ENCODE results near the gene ZFP64. TPM values are rescaled to one million over a fixed set of nuclear protein-coding genes. Genes with fewer than 3 reads are reported as not detected.
A peak's percentile ranks its signal among the peaks of the same experiment; 100 is the strongest.

The ZFP64 gene
- total RNA-seq, 2 experiments from 2014 or later = 11.6 to 14.2 TPM

GRCh38 chr20:52181766-52182165 lies 9.8 kb downstream of the ZFP64 start:
- intact Hi-C loops (cut with micrococcal nuclease) = no loop called here
- Mint-ChIP-seq H3K36me3 (ENCODE audit: low read depth) (peaks cover 22% of the 10 kb centered on the region), H3K9me3 (no peaks in the 10 kb centered on the region), H3K4me1 (ENCODE audit: low read depth) (peaks cover 23% of the 10 kb centered on the region), H3K27ac (no peak overlapping the region), H3K27me3 (no peaks in the 10 kb centered on the region), H3K4me3 (no peak overlapping the region)
- ChIA-PET CTCF (no interaction called here), POLR2A (interaction anchor here (1.0 to 1.2 kb wide), 2 partner anchors 10 to 13 kb away, joined by 3 read pairs; partner anchors contain the start of gene ZFP64)
- ATAC-seq = no peak
- no peak for TF ChIP-seq CTCF (IDR thresholded peaks at IDR 0.05)
- DNase-seq = no peak

- ChIA-PET POLR2A (no interaction called here), CTCF (no interaction called here)
- H3K4me1 Mint-ChIP-seq (ENCODE audit: low read depth) = peaks cover 21% of the 10 kb centered on the region
- peak overlapping the region; percentile 89 for H3K27ac Mint-ChIP-seq
- no peak for ATAC-seq
- no peaks in the 10 kb centered on the region for H3K27me3 Mint-ChIP-seq
- DNase-seq = no peak
- H3K4me3 Mint-ChIP-seq = no peak overlapping the region
- no peaks in the 10 kb centered on the region for H3K9me3 Mint-ChIP-seq
- intact Hi-C loops (cut with micrococcal nuclease) = no loop called here
- no peak for TF ChIP-seq CTCF (IDR thresholded peaks at IDR 0.05)
- H3K36me3 Mint-ChIP-seq (ENCODE audit: low read depth) = peaks cover 18% of the 10 kb centered on the region
Observed at GRCh38 chr20:52180180-52180840, 11.3 kb downstream of the ZFP64 start.

GRCh38 chr20:52179331-52180179 lies 12.0 kb downstream of the ZFP64 start:
- H3K27ac Mint-ChIP-seq = peak overlapping the region; percentile 89
- peak; percentile 89 for ATAC-seq

GRCh38 chr20:52178691-52179090 lies 12.9 kb downstream of the ZFP64 start:
- intact Hi-C loops (cut with micrococcal nuclease) = no loop called here
- DNase-seq (no peak), ATAC-seq (no peak)
- no peak overlapping the region for H3K4me3 Mint-ChIP-seq
- H3K36me3 Mint-ChIP-seq (ENCODE audit: low read depth) = peaks cover 18% of the 10 kb centered on the region
- POLR2A ChIA-PET = interaction anchor here (1.4 kb wide), 1 partner anchor 14 kb away, joined by 7 read pairs; the partner anchor contains the start of gene ZFP64
- peaks cover 21% of the 10 kb centered on the region for H3K4me1 Mint-ChIP-seq (ENCODE audit: low read depth)
- CTCF ChIA-PET = interaction anchor here (0.7 kb wide), 1 partner anchor 28 kb away, joined by 4 read pairs; no protein-coding TSS in a partner anchor
- H3K27ac Mint-ChIP-seq = no peak overlapping the region
- no peaks in the 10 kb centered on the region for H3K9me3 Mint-ChIP-seq
- no peak for TF ChIP-seq CTCF (IDR thresholded peaks at IDR 0.05)
- H3K27me3 Mint-ChIP-seq = no peaks in the 10 kb centered on the region

More at GRCh38 chr20:52179331-52180179, 12.0 kb downstream of the ZFP64 start:
- POLR2A ChIA-PET = interaction anchor here (1.4 kb wide), 1 partner anchor 13 kb away, joined by 7 read pairs; the partner anchor contains the start of gene ZFP64
- TF ChIP-seq CTCF (IDR thresholded peaks at IDR 0.05) = no peak
- H3K4me1 Mint-ChIP-seq (ENCODE audit: low read depth) = peaks cover 21% of the 10 kb centered on the region
- H3K9me3 Mint-ChIP-seq = no peaks in the 10 kb centered on the region
- peaks cover 18% of the 10 kb centered on the region for H3K36me3 Mint-ChIP-seq (ENCODE audit: low read depth)
- no peak overlapping the region for H3K4me3 Mint-ChIP-seq
- CTCF ChIA-PET = no interaction called here
- intact Hi-C loops (cut with micrococcal nuclease) = no loop called here
- no peaks in the 10 kb centered on the region for H3K27me3 Mint-ChIP-seq
- peak; percentile 58 for DNase-seq

GRCh38 chr20:52175840-52176239 lies 15.7 kb downstream of the ZFP64 start:
- Mint-ChIP-seq H3K27me3 (no peaks in the 10 kb centered on the region), H3K27ac (no peak overlapping the region), H3K36me3 (ENCODE audit: low read depth) (peaks cover 25% of the 10 kb centered on the region), H3K4me3 (no peak overlapping the region), H3K9me3 (no peaks in the 10 kb centered on the region), H3K4me1 (ENCODE audit: low read depth) (peaks cover 25% of the 10 kb centered on the region)
- POLR2A ChIA-PET = no interaction called here
- no peak for ATAC-seq
- no peak for TF ChIP-seq CTCF (IDR thresholded peaks at IDR 0.05)
- intact Hi-C loops (cut with micrococcal nuclease) = no loop called here
- DNase-seq = no peak
- CTCF ChIA-PET = no interaction called here

Measured in activated CD8-positive, alpha-beta T cell treated with anti-CD3 and anti-CD28 coated beads for 36 hours (primary cell).